ENCODE data around the gene PRSS53.

PRSS53 gene

GRCh38 chr16:31077592-31078396 lies 10.9 kb downstream of the PRSS53 start:
- no peak for DNase-seq (ENCODE audit: low spot score)

- no peak for DNase-seq (ENCODE audit: low spot score)
Measured at GRCh38 chr16:31077024-31077423, 11.7 kb downstream of the PRSS53 start.

GRCh38 chr16:31076319-31076718 lies 12.4 kb downstream of the PRSS53 start:
- no peak for DNase-seq (ENCODE audit: low spot score)

GRCh38 chr16:31074814-31075183 lies 13.9 kb downstream of the PRSS53 start:
- no peak for DNase-seq (ENCODE audit: low spot score)

- DNase-seq (ENCODE audit: low spot score), result peak; percentile 100
Measured at GRCh38 chr16:31073970-31074813, 14.6 kb downstream of the PRSS53 start, which contains the start of the genes ZNF646 and ZNF668. TSS of gene ZNF646 (plus strand) at chr16:31074422. CDS start at chr16:31076325, 1,903 bp downstream. TSS of gene ZNF668 (minus strand) at chr16:31074240. CDS start at chr16:31064459, 9,781 bp downstream.

DNA sequence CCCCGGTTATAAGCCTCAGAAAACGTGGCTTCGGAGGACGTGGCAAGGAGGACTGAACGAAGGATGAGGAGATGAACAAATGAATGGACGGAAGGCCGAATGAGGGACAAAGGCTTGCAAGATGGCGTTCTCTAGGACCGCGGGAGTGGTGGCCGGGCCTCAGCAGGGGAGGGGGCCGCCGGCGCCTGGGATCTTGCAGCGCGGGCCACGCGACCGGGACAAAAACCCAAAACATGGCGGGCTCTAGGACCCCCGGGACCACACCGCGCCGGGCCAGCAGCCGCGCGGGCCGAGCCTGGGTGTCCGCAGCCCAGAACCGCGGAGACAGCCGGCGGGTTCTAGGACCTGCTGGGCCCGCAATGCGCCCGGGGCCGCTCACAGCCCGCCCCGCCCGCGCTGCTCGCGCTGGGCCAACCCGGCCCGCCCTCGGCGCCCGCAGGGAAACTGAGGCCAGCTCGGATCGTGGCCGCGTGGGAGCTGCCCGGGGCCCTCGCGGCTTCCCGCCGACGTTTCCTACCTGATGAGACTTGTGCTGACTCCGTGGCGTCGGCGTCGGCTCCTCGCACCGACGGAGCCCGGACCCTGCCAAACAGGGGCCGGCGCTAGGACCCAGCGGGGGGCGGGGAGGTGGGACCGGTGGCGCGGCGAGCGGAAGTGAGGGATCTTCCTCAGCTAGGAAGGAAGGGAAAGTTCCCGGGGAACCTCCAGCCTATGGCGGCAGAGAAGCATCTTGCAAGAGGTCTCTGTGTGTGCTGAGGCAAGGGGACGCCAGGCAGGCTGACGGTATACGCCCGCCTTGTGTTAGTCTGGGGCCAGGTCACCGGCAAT lies 15.4 kb downstream of the PRSS53 start:
- peak; percentile 93 for DNase-seq (ENCODE audit: low spot score)

- peak; percentile 62 for DNase-seq (ENCODE audit: low spot score)
Measured at GRCh38 chr16:31072540-31073141, 16.1 kb downstream of the PRSS53 start.

GRCh38 chr16:31071861-31072260 lies 16.9 kb downstream of the PRSS53 start:
- no peak for DNase-seq (ENCODE audit: low spot score)

DNA sequence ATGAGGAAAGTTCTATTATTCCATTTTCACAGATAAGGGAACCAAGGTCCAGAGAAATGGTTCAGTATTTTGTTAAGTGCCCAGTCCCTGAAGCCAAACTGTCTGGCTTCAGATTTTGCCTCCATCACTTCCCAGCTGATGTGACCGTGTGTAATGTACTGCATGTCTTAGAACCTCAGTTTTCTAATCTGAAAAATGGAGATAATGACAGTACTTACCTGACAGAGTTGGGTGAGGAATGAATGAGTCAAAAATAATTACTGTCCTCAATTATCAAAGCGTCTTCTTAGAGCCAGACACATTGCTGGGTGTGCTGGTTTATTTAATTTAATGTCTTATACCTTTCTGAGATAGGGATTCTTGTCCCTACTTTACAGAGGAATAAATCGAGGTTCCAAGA lies 21.4 kb downstream of the PRSS53 start:
- DNase-seq (ENCODE audit: low spot score), result no peak

GRCh38 chr16:31064882-31065461 lies 23.8 kb downstream of the PRSS53 start:
- no peak for DNase-seq (ENCODE audit: low spot score)

- no peak for DNase-seq (ENCODE audit: low spot score)
Measured at GRCh38 chr16:31063843-31064611, 24.7 kb downstream of the PRSS53 start.

- DNase-seq (ENCODE audit: low spot score), result no peak
Measured at GRCh38 chr16:31063495-31063842, 25.3 kb downstream of the PRSS53 start.

DNA sequence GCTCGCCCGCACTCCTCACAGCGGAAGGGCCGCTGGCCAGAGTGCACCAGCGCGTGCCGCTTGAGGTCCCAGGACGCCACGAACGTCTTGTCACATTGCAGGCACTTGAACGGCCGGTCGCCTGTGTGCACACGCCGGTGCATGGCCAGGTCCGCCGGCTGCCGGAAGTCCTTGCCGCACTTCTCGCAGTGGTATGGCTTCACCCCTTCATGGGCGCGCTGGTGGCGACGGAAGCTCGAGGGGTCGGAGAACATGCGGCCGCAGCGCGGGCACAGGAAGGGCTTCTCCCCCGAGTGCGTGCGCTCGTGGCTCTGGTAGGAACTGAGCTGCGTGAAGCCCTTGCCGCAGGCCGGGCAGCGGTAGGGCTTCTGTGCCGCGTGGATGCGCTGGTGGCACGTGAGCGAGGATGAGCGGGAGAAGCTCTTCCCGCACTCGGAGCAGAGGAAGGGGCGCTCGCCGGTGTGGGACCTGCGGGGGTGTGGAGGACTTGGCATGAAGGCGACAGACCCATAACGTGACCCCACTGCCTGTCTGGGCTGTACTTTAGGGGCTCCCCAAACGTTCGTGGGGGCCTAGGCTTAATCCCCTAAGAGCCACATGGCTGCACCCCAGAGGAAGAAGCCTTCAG lies 26.8 kb downstream of the PRSS53 start:
- no peak for DNase-seq (ENCODE audit: low spot score)

DNA sequence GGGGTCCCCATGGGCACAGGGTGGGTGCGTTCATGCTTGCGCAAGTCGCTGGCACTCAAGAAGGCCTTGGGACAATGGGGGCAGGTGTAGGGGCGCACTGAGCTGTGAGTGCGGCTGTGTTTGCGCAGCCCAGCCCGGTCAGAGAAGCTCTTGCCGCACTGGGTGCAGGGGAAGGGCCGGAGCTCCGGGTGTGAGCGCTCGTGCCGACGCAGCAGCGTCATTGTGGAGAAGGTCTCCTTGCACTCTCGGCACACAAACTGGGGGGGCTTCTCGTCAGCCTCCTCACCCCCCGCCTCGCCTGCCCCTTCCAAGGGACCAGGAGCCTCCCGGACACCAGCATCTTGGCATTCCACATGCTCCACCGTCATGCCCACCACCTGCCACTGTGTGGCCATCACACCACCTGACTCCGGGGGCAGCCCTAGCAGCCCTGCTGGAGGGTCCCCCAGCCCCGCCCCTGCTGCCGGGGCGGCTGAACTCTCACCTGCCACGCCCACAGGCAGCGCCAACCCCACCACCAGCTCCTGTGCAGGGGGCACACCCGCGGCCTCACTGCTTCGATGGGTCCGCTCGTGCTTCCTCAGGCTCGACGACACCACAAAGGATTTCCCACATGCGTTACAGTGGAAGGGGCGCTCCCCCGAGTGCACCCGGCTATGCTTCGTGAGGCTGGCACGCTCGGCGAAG lies 27.5 kb downstream of the PRSS53 start:
- no peak for DNase-seq (ENCODE audit: low spot score)

DNA sequence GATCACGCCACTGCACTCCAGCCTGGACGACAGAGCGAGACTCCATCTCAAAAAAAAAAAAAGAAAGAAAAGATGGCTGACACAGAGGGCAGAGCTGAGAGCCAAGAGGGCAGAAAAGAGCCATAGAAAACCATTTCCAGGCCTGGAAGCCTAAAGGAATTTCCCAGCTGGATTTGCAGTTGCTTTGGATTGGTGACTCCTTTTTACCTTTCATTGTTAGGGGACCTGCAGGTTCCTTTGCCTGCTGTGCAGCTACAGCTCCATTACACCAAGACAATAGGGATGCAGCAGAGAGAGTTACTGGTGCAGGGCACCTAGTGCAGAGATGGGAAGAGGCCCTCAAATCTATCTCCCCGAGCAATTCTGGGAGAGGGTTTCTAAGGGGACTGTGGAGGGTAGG lies 33.1 kb downstream of the PRSS53 start:
- no peak for DNase-seq (ENCODE audit: low spot score)

DNA sequence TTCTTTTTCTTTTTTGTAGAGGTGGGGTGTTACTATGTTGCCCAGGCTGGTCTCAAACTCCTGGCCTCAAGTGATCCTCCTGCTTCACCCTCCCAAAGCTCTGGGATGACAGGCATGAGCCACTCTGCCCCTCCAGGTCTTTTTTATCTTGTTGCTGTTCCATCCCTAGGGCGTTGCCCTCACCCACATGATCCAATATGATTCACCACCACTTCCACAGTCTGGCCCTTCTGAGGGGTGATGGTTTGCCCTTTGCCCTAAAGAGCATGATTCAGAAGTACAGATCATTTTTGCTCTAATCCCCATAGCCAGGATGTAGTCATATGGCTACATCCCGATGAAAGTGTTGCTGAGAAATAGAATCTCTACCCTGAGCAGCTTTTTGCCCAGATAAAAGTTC lies 36.6 kb downstream of the PRSS53 start:
- DNase-seq (ENCODE audit: low spot score), result no peak

DNA sequence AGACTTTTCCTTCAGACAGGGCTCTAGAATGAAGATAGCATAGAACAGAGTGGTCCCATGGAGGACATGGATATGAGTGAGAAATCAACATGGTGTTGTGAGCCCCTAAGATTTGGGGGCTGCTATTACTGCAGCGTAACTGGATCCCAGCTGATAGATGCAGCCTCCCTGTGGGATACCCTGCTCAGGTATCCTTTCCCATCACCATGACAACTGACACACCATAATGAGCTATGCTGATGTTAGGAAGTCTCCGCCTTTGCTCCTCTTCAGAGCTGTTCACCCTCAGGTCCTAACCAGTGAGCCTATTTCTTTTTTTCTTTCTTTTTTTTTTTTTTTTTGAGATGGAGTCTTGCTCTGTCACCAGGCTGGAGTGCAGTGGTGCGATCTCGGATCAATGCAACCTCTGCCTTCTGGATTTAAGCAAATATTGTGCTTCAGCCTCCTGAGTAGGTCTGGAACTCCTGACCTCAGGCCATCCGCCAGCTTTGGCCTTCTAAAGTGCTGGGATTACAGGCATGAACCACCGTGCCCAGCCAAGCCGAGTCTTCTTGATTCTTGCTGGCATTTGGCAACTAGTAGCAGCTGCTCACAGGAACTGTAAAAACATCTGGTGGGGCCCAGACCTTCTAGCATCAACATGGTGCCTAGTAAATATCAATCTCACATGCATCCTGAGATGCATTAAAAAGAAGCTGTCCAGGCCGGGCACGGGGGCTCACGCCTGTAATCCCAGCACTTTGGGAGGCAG lies 38.3 kb downstream of the PRSS53 start:
- no peak for DNase-seq (ENCODE audit: low spot score)

GRCh38 chr16:31043898-31044481 lies 44.8 kb downstream of the PRSS53 start:
- DNase-seq (ENCODE audit: low spot score), result no peak

Data from cerebellar cortex (tissue), 1 donor.